ENCODE measurements around the gene CX3CL1.
A peak's percentile ranks its signal among the peaks of the same experiment; 100 is the strongest.

CX3CL1 gene

GRCh38 chr16:57331355-57331754 lies 40.9 kb upstream of the CX3CL1 start:
- no peak overlapping the region for H2BK5ac ChIP-seq (ENCODE audit: low read depth, low read length, poor library complexity)
- H4K91ac ChIP-seq (ENCODE audit: low read depth, low read length) = no peak overlapping the region
- H3K27ac ChIP-seq (ENCODE audit: low read depth, low read length) = no peak overlapping the region
- H3K79me1 ChIP-seq (ENCODE audit: low read length) = no peaks in the 10 kb centered on the region
- H3K27me3 ChIP-seq (ENCODE audit: insufficient read depth, low read length) = no peaks in the 10 kb centered on the region
- H4K8ac ChIP-seq (ENCODE audit: low read depth, low read length) = no peak overlapping the region
- no CpG with 5 or more reads among the region's 3 CpGs for WGBS (ENCODE audit: extremely low coverage, insufficient coverage, insufficient read length)
- DNase-seq = no peak
- no peak overlapping the region for H2BK12ac ChIP-seq (ENCODE audit: low read length)
- H3K4me2 ChIP-seq (ENCODE audit: low read length) = no peak overlapping the region
- no peak overlapping the region for H2AFZ ChIP-seq (ENCODE audit: insufficient read depth, low read length, poor library complexity)
- H3K9ac ChIP-seq (ENCODE audit: low read length) = no peak overlapping the region
- H3K4ac ChIP-seq (ENCODE audit: low read depth, low read length) = no peak overlapping the region
- H3K36me3 ChIP-seq (ENCODE audit: control insufficient read depth in 1 of 2, insufficient read depth in 2 of 2, low read length in 2 of 2) = no peaks in the 10 kb centered on the region
- no peaks in the 10 kb centered on the region for H3K79me2 ChIP-seq (ENCODE audit: control insufficient read depth, insufficient read depth, low read length, poor library complexity)
- H4K12ac ChIP-seq (ENCODE audit: low read depth, low read length) = no peak overlapping the region
- H2BK120ac ChIP-seq (ENCODE audit: insufficient read depth, low read length, poor library complexity) = no peak overlapping the region
- no peak overlapping the region for H3K23ac ChIP-seq (ENCODE audit: low read length)
- H3K4me3 ChIP-seq (ENCODE audit: low read depth, low read length) = no peak overlapping the region
- H3K9me3 ChIP-seq (ENCODE audit: insufficient read depth, low read depth, low read length) = no peaks in the 10 kb centered on the region
- H3K18ac ChIP-seq (ENCODE audit: low read length) = no peak overlapping the region
- H3K14ac ChIP-seq (ENCODE audit: low read length) = no peak overlapping the region
- no peaks in the 10 kb centered on the region for H3K4me1 ChIP-seq (ENCODE audit: control insufficient read depth in 1 of 2, insufficient read depth in 2 of 2, low read length in 2 of 2)
- no peak overlapping the region for H2AK5ac ChIP-seq (ENCODE audit: low read length)

- Histone ChIP-seq H3K4me2 (ENCODE audit: low read length) (no peak overlapping the region), H3K23ac (ENCODE audit: low read length) (no peak overlapping the region), H2BK12ac (ENCODE audit: low read length) (no peak overlapping the region), H3K14ac (ENCODE audit: low read length) (no peak overlapping the region), H3K27me3 (ENCODE audit: insufficient read depth, low read length) (no peaks in the 10 kb centered on the region), H4K8ac (ENCODE audit: low read depth, low read length) (no peak overlapping the region), H3K27ac (ENCODE audit: low read depth, low read length) (no peak overlapping the region), H3K79me2 (ENCODE audit: control insufficient read depth, insufficient read depth, low read length, poor library complexity) (no peaks in the 10 kb centered on the region), H2BK5ac (ENCODE audit: low read depth, low read length, poor library complexity) (no peak overlapping the region), H3K4ac (ENCODE audit: low read depth, low read length) (no peak overlapping the region), H3K9me3 (ENCODE audit: insufficient read depth, low read depth, low read length) (no peaks in the 10 kb centered on the region), H4K12ac (ENCODE audit: low read depth, low read length) (no peak overlapping the region), H3K36me3 (ENCODE audit: control insufficient read depth in 1 of 2, insufficient read depth in 2 of 2, low read length in 2 of 2) (no peaks in the 10 kb centered on the region), H2AFZ (ENCODE audit: insufficient read depth, low read length, poor library complexity) (no peak overlapping the region), H3K18ac (ENCODE audit: low read length) (no peak overlapping the region), H3K79me1 (ENCODE audit: low read length) (no peaks in the 10 kb centered on the region), H3K9ac (ENCODE audit: low read length) (no peak overlapping the region), H3K4me3 (ENCODE audit: low read depth, low read length) (no peak overlapping the region), H3K4me1 (ENCODE audit: control insufficient read depth in 1 of 2, insufficient read depth in 2 of 2, low read length in 2 of 2) (no peaks in the 10 kb centered on the region), H2AK5ac (ENCODE audit: low read length) (no peak overlapping the region), H2BK120ac (ENCODE audit: insufficient read depth, low read length, poor library complexity) (no peak overlapping the region), H4K91ac (ENCODE audit: low read depth, low read length) (no peak overlapping the region)
- WGBS (ENCODE audit: extremely low coverage, insufficient coverage, insufficient read length) = no CpG with 5 or more reads among the region's 1 CpG
- no peak for DNase-seq
These were observed 38.9 kb upstream of the CX3CL1 start for GRCh38 chr16:57333402-57333801.

GRCh38 chr16:57335366-57335765 lies 36.9 kb upstream of the CX3CL1 start:
- no peak overlapping the region for H3K23ac ChIP-seq (ENCODE audit: low read length)
- H2AFZ ChIP-seq (ENCODE audit: insufficient read depth, low read length, poor library complexity) = no peak overlapping the region
- H3K79me2 ChIP-seq (ENCODE audit: control insufficient read depth, insufficient read depth, low read length, poor library complexity) = no peaks in the 10 kb centered on the region
- no peak overlapping the region for H3K4ac ChIP-seq (ENCODE audit: low read depth, low read length)
- no peaks in the 10 kb centered on the region for H3K79me1 ChIP-seq (ENCODE audit: low read length)
- H4K8ac ChIP-seq (ENCODE audit: low read depth, low read length) = no peak overlapping the region
- no peak overlapping the region for H4K91ac ChIP-seq (ENCODE audit: low read depth, low read length)
- H2AK5ac ChIP-seq (ENCODE audit: low read length) = no peak overlapping the region
- no peak overlapping the region for H3K9ac ChIP-seq (ENCODE audit: low read length)
- H4K12ac ChIP-seq (ENCODE audit: low read depth, low read length) = no peak overlapping the region
- H2BK120ac ChIP-seq (ENCODE audit: insufficient read depth, low read length, poor library complexity) = no peak overlapping the region
- H3K9me3 ChIP-seq (ENCODE audit: insufficient read depth, low read depth, low read length) = no peaks in the 10 kb centered on the region
- no peak overlapping the region for H2BK5ac ChIP-seq (ENCODE audit: low read depth, low read length, poor library complexity)
- H3K4me2 ChIP-seq (ENCODE audit: low read length) = no peak overlapping the region
- no peaks in the 10 kb centered on the region for H3K4me1 ChIP-seq (ENCODE audit: control insufficient read depth in 1 of 2, insufficient read depth in 2 of 2, low read length in 2 of 2)
- WGBS (ENCODE audit: extremely low coverage, insufficient coverage, insufficient read length) = no CpG with 5 or more reads among the region's 4 CpGs
- H3K18ac ChIP-seq (ENCODE audit: low read length) = no peak overlapping the region
- no peaks in the 10 kb centered on the region for H3K27me3 ChIP-seq (ENCODE audit: insufficient read depth, low read length)
- DNase-seq = no peak
- no peak overlapping the region for H3K4me3 ChIP-seq (ENCODE audit: low read depth, low read length)
- H2BK12ac ChIP-seq (ENCODE audit: low read length) = no peak overlapping the region
- H3K27ac ChIP-seq (ENCODE audit: low read depth, low read length) = no peak overlapping the region
- no peak overlapping the region for H3K14ac ChIP-seq (ENCODE audit: low read length)
- H3K36me3 ChIP-seq (ENCODE audit: control insufficient read depth in 1 of 2, insufficient read depth in 2 of 2, low read length in 2 of 2) = no peaks in the 10 kb centered on the region

GRCh38 chr16:57341062-57341440 lies 31.2 kb upstream of the CX3CL1 start:
- H3K4me2 ChIP-seq (ENCODE audit: low read length) = no peak overlapping the region
- H3K9me3 ChIP-seq (ENCODE audit: insufficient read depth, low read depth, low read length) = peaks cover 3% of the 10 kb centered on the region
- no peak overlapping the region for H3K18ac ChIP-seq (ENCODE audit: low read length)
- WGBS (ENCODE audit: extremely low coverage, insufficient coverage, insufficient read length) = no CpG with 5 or more reads among the region's 6 CpGs
- no peak overlapping the region for H2AK5ac ChIP-seq (ENCODE audit: low read length)
- no peak overlapping the region for H4K91ac ChIP-seq (ENCODE audit: low read depth, low read length)
- no peaks in the 10 kb centered on the region for H3K79me1 ChIP-seq (ENCODE audit: low read length)
- H3K4ac ChIP-seq (ENCODE audit: low read depth, low read length) = no peak overlapping the region
- H3K9ac ChIP-seq (ENCODE audit: low read length) = no peak overlapping the region
- no peak overlapping the region for H3K4me3 ChIP-seq (ENCODE audit: low read depth, low read length)
- DNase-seq = no peak
- H2AFZ ChIP-seq (ENCODE audit: insufficient read depth, low read length, poor library complexity) = no peak overlapping the region
- H3K79me2 ChIP-seq (ENCODE audit: control insufficient read depth, insufficient read depth, low read length, poor library complexity) = peaks cover 3% of the 10 kb centered on the region
- H3K4me1 ChIP-seq (ENCODE audit: control insufficient read depth in 1 of 2, insufficient read depth in 2 of 2, low read length in 2 of 2) = no peaks in the 10 kb centered on the region
- peak overlapping the region; percentile 22 for H2BK12ac ChIP-seq (ENCODE audit: low read length)
- no peak overlapping the region for H3K14ac ChIP-seq (ENCODE audit: low read length)
- no peaks in the 10 kb centered on the region for H3K36me3 ChIP-seq (ENCODE audit: control insufficient read depth in 1 of 2, insufficient read depth in 2 of 2, low read length in 2 of 2)
- H3K27me3 ChIP-seq (ENCODE audit: insufficient read depth, low read length) = no peaks in the 10 kb centered on the region
- no peak overlapping the region for H4K12ac ChIP-seq (ENCODE audit: low read depth, low read length)
- H3K27ac ChIP-seq (ENCODE audit: low read depth, low read length) = no peak overlapping the region
- no peak overlapping the region for H2BK5ac ChIP-seq (ENCODE audit: low read depth, low read length, poor library complexity)
- no peak overlapping the region for H4K8ac ChIP-seq (ENCODE audit: low read depth, low read length)
- no peak overlapping the region for H3K23ac ChIP-seq (ENCODE audit: low read length)
- peak overlapping the region; percentile 46 for H2BK120ac ChIP-seq (ENCODE audit: insufficient read depth, low read length, poor library complexity)
